ENCODE data around the gene DOCK1.

The DOCK1 gene

GRCh38 chr10:127119936-127120335 lies 214.7 kb downstream of the DOCK1 start:
- H4K20me1 ChIP-seq (ENCODE audit: insufficient read depth, low read length, poor library complexity, severe bottlenecking) = no peaks in the 10 kb centered on the region
- H2AFZ ChIP-seq (ENCODE audit: low read length) = no peak overlapping the region
- H3K9me2 ChIP-seq (replicated peaks; ENCODE audit: low read depth, low read length) = no peaks in the 10 kb centered on the region
- no peaks in the 10 kb centered on the region for H3K4me1 ChIP-seq (ENCODE audit: insufficient read depth, low read length, poor library complexity, severe bottlenecking)
- H3K79me2 ChIP-seq (ENCODE audit: insufficient read depth, low read length) = no peaks in the 10 kb centered on the region
- no peak overlapping the region for H3K4me3 ChIP-seq (ENCODE audit: low read length, poor library complexity, severe bottlenecking)
- H3F3A ChIP-seq (ENCODE audit: low read depth) = no peaks in the 10 kb centered on the region
- H3K9me3 ChIP-seq (ENCODE audit: insufficient read depth, low read depth, low read length) = no peaks in the 10 kb centered on the region
- H3K27me3 ChIP-seq (ENCODE audit: insufficient read depth, low read length, poor library complexity, severe bottlenecking) = no peaks in the 10 kb centered on the region
- TF ChIP-seq CTCF (conservative IDR thresholded peaks at IDR 0.05; ENCODE audit: low read length) (no peak), EZH2phosphoT487 (IDR thresholded peaks at IDR 0.05; ENCODE audit: borderline replicate concordance) (no peak)
- no peak overlapping the region for H3K4me2 ChIP-seq (ENCODE audit: low read depth, low read length, poor library complexity, severe bottlenecking)
- no peak overlapping the region for H3K9ac ChIP-seq (ENCODE audit: low read depth, low read length, poor library complexity, severe bottlenecking)
- no peaks in the 10 kb centered on the region for H3K36me3 ChIP-seq (ENCODE audit: insufficient read depth, low read length)

GRCh38 chr10:127122831-127123230 lies 217.6 kb downstream of the DOCK1 start:
- H3K9ac ChIP-seq (ENCODE audit: low read depth, low read length, poor library complexity, severe bottlenecking) = no peak overlapping the region
- no peaks in the 10 kb centered on the region for H3F3A ChIP-seq (ENCODE audit: low read depth)
- no peak overlapping the region for H2AFZ ChIP-seq (ENCODE audit: low read length)
- no peaks in the 10 kb centered on the region for H3K9me3 ChIP-seq (ENCODE audit: insufficient read depth, low read depth, low read length)
- H3K4me3 ChIP-seq (ENCODE audit: low read length, poor library complexity, severe bottlenecking) = no peak overlapping the region
- no peaks in the 10 kb centered on the region for H3K4me1 ChIP-seq (ENCODE audit: insufficient read depth, low read length, poor library complexity, severe bottlenecking)
- H4K20me1 ChIP-seq (ENCODE audit: insufficient read depth, low read length, poor library complexity, severe bottlenecking) = no peaks in the 10 kb centered on the region
- no peak overlapping the region for H3K4me2 ChIP-seq (ENCODE audit: low read depth, low read length, poor library complexity, severe bottlenecking)
- no peak for TF ChIP-seq CTCF (conservative IDR thresholded peaks at IDR 0.05; ENCODE audit: low read length)
- TF ChIP-seq EZH2phosphoT487 (IDR thresholded peaks at IDR 0.05; ENCODE audit: borderline replicate concordance) = no peak
- H3K36me3 ChIP-seq (ENCODE audit: insufficient read depth, low read length) = no peaks in the 10 kb centered on the region
- H3K27me3 ChIP-seq (ENCODE audit: insufficient read depth, low read length, poor library complexity, severe bottlenecking) = no peaks in the 10 kb centered on the region
- no peaks in the 10 kb centered on the region for H3K79me2 ChIP-seq (ENCODE audit: insufficient read depth, low read length)
- no peaks in the 10 kb centered on the region for H3K9me2 ChIP-seq (replicated peaks; ENCODE audit: low read depth, low read length)

- no peaks in the 10 kb centered on the region for H3F3A ChIP-seq (ENCODE audit: low read depth)
- no peaks in the 10 kb centered on the region for H3K36me3 ChIP-seq (ENCODE audit: insufficient read depth, low read length)
- TF ChIP-seq CTCF (conservative IDR thresholded peaks at IDR 0.05; ENCODE audit: low read length) = no peak
- TF ChIP-seq EZH2phosphoT487 (IDR thresholded peaks at IDR 0.05; ENCODE audit: borderline replicate concordance) = no peak
- no peaks in the 10 kb centered on the region for H3K4me1 ChIP-seq (ENCODE audit: insufficient read depth, low read length, poor library complexity, severe bottlenecking)
- H3K9ac ChIP-seq (ENCODE audit: low read depth, low read length, poor library complexity, severe bottlenecking) = no peak overlapping the region
- H2AFZ ChIP-seq (ENCODE audit: low read length) = no peak overlapping the region
- no peaks in the 10 kb centered on the region for H3K79me2 ChIP-seq (ENCODE audit: insufficient read depth, low read length)
- H3K27me3 ChIP-seq (ENCODE audit: insufficient read depth, low read length, poor library complexity, severe bottlenecking) = no peaks in the 10 kb centered on the region
- no peaks in the 10 kb centered on the region for H3K9me3 ChIP-seq (ENCODE audit: insufficient read depth, low read depth, low read length)
- H4K20me1 ChIP-seq (ENCODE audit: insufficient read depth, low read length, poor library complexity, severe bottlenecking) = no peaks in the 10 kb centered on the region
- no peak overlapping the region for H3K4me3 ChIP-seq (ENCODE audit: low read length, poor library complexity, severe bottlenecking)
- no peak overlapping the region for H3K4me2 ChIP-seq (ENCODE audit: low read depth, low read length, poor library complexity, severe bottlenecking)
- no peaks in the 10 kb centered on the region for H3K9me2 ChIP-seq (replicated peaks; ENCODE audit: low read depth, low read length)
Measured at GRCh38 chr10:127123626-127124025, 218.4 kb downstream of the DOCK1 start.
